Hepatocyte (in vitro differentiated cells): ENCODE measurements around the gene PFDN6.

ENCODE experiments used
- CTCF ChIP-seq: fragments of 200-600 bp; sonication (generic); IDR thresholded peaks from 2 replicates; pipeline ENCODE4 v1.5.1; 2016; ENCODE audit warnings: antibody characterized with exemption, mild to moderate bottlenecking; ENCODE audit not compliant: poor library complexity
- EZH2 ChIP-seq: fragments of 200-600 bp; sonication (generic); IDR thresholded peaks from 2 replicates; pipeline ENCODE4 v1.6.1; 2016; ENCODE audit warnings: antibody characterized with exemption, mild to moderate bottlenecking, borderline replicate concordance

GRCh38 chr6:33321227-33321626 lies 31.8 kb downstream of the PFDN6 start:
- no peak for TF ChIP-seq CTCF
- no peak for TF ChIP-seq EZH2
